ENCODE data around the gene COX5A.

DNA sequence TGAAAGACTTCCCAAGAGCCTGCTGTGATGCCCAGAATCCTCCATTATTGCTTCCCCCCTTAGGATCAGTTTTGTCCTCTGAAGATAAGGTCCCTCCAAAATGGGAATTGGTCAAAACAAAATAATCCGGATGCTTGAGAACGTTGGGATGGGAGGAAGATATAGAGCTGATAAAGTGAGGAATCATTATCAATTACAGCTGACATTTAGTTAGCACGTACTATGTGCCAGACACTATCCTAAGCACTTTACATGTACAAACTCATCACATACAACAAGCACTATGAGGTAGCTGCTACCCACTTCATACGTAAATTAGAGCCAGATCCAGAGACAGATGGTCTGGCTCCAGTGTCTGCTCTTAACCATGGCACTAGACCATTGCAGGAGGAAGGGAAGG lies 25.3 kb upstream of the COX5A start:
- TF ChIP-seq, protein P1, sequence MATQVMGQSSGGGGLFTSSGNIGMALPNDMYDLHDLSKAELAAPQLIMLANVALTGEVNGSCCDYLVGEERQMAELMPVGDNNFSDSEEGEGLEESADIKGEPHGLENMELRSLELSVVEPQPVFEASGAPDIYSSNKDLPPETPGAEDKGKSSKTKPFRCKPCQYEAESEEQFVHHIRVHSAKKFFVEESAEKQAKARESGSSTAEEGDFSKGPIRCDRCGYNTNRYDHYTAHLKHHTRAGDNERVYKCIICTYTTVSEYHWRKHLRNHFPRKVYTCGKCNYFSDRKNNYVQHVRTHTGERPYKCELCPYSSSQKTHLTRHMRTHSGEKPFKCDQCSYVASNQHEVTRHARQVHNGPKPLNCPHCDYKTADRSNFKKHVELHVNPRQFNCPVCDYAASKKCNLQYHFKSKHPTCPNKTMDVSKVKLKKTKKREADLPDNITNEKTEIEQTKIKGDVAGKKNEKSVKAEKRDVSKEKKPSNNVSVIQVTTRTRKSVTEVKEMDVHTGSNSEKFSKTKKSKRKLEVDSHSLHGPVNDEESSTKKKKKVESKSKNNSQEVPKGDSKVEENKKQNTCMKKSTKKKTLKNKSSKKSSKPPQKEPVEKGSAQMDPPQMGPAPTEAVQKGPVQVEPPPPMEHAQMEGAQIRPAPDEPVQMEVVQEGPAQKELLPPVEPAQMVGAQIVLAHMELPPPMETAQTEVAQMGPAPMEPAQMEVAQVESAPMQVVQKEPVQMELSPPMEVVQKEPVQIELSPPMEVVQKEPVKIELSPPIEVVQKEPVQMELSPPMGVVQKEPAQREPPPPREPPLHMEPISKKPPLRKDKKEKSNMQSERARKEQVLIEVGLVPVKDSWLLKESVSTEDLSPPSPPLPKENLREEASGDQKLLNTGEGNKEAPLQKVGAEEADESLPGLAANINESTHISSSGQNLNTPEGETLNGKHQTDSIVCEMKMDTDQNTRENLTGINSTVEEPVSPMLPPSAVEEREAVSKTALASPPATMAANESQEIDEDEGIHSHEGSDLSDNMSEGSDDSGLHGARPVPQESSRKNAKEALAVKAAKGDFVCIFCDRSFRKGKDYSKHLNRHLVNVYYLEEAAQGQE (IDR thresholded peaks at IDR 0.05; ENCODE audit: unreplicated experiment): no peak
- TF ChIP-seq, protein P2, sequence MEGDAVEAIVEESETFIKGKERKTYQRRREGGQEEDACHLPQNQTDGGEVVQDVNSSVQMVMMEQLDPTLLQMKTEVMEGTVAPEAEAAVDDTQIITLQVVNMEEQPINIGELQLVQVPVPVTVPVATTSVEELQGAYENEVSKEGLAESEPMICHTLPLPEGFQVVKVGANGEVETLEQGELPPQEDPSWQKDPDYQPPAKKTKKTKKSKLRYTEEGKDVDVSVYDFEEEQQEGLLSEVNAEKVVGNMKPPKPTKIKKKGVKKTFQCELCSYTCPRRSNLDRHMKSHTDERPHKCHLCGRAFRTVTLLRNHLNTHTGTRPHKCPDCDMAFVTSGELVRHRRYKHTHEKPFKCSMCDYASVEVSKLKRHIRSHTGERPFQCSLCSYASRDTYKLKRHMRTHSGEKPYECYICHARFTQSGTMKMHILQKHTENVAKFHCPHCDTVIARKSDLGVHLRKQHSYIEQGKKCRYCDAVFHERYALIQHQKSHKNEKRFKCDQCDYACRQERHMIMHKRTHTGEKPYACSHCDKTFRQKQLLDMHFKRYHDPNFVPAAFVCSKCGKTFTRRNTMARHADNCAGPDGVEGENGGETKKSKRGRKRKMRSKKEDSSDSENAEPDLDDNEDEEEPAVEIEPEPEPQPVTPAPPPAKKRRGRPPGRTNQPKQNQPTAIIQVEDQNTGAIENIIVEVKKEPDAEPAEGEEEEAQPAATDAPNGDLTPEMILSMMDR (conservative IDR thresholded peaks at IDR 0.05; ENCODE audit: low read depth in 2 of 2): no peak
- TF ChIP-seq CREB1 (CRISPR knock-in tag; IDR thresholded peaks at IDR 0.05; ENCODE audit: low read depth) (no peak), NANOG (IDR thresholded peaks at IDR 0.05; ENCODE audit: borderline replicate concordance) (no peak), EZH2 (IDR thresholded peaks at IDR 0.05; ENCODE audit: low read depth, unreplicated experiment) (no peak)
